Naive B cell (primary cell): ENCODE data around the gene TSFM. TPM values are rescaled to one million over a fixed set of nuclear protein-coding genes. Genes with fewer than 3 reads are reported as not detected.

Experiments used
- ATAC-seq, 2 donors: fragments of 150-1000 bp; cut with Tn5 transposase; 2 replicates each; pipeline ENCODE4 v1.10.0; 2021; ENCODE audit warnings: low read depth in 2 of 2, mild to moderate bottlenecking in 2 of 2, moderate library complexity in 2 of 2
- DNase-seq: peaks from one replicate; pipeline ENCODE4 v3.0.0; 2022
- H3K27ac Mint-ChIP-seq, 6 donors: one replicate each; pipeline ENCODE4 v1.8.0; 2020 to 2022; ENCODE audit warnings: mild to moderate bottlenecking in 6 of 6, mixed read lengths in 6 of 6, moderate library complexity in 5 of 6, inconsistent platforms in 2 of 6
- H3K27me3 Mint-ChIP-seq, 3 donors: one replicate each; pipeline ENCODE4 v1.8.0; 2021 to 2022; ENCODE audit warnings: mixed read lengths in 3 of 3, mild to moderate bottlenecking in 1 of 3
- H3K36me3 Mint-ChIP-seq, 2 donors: one replicate each; pipeline ENCODE4 v1.8.0; 2020 to 2022; ENCODE audit warnings: mixed read lengths in 2 of 2, inconsistent platforms in 1 of 2, mild to moderate bottlenecking in 1 of 2
- H3K4me1 Mint-ChIP-seq, 3 donors: one replicate each; pipeline ENCODE4 v1.8.0; 2020 to 2022; ENCODE audit warnings: mixed read lengths in 3 of 3, inconsistent platforms in 1 of 3, mild to moderate bottlenecking in 1 of 3, moderate library complexity in 1 of 3
- H3K4me3 Mint-ChIP-seq, 8 donors: one replicate each; pipeline ENCODE4 v1.8.0; 2020 to 2022; ENCODE audit warnings: mild to moderate bottlenecking in 8 of 8, mixed read lengths in 8 of 8, moderate library complexity in 8 of 8, inconsistent platforms in 2 of 8
- H3K9me3 Mint-ChIP-seq, 7 donors: one replicate each; pipeline ENCODE4 v1.8.0; 2020 to 2022; ENCODE audit warnings: mixed read lengths in 7 of 7, mild to moderate bottlenecking in 5 of 7, inconsistent platforms in 2 of 7, moderate library complexity in 1 of 7
- polyA plus RNA-seq, 6 donors: library from polyadenylated mRNA; unstranded; fragments of 300-500 nt; fragmentation: Illumina TruSeq; gene quantifications; one replicate each; pipeline ENCODE4 v1.2.3, GENCODE V29; 2021; ENCODE audit warnings: low read depth in 6 of 6

The TSFM gene
- 10 to 100 TPM; 19.3 to 32.4 (median 27.7) TPM for polyA plus RNA-seq

DNA sequence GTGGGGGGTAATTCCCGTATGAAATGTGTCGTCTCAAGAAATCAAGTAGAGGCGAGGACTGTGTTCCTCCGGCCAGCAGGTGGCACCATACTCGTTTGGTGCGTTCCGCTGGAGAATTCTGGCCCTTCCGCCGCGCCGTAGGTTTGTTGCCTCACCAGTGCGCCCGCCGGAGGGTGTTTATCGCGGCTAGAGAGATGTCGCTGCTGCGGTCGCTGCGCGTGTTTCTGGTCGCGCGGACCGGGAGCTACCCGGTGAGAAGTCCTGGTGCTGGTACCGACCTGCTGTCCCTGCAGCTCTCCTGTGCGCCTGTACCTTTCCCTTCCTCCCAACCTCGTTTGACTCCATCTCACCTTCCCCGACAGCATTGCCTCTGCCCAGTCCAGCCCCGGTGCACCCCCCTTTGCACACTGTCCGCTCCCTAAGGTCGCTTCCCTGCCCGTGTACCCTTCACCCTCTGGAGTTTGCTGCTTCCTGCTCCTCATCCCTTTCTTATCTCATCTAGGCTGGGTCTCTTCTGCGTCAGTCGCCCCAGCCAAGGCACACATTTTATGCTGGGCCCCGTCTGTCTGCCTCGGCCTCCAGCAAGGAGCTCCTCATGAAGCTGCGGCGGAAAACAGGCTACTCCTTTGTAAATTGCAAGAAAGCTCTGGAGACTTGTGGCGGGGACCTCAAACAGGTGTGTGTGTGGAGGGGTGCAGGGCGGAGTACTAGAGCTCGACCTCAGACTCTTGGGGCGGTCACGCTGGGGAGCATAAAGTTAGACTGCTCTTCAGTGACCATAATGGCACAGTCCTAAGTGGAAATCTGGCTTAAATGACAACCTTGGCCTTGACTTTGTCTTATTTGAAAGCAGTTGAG is at the start of gene TSFM:
Gene TSFM, plus strand, starts transcription at position 180 of the 858 bp plus-strand sequence. Its CDS starts 15 bp downstream, at position 195.
- peak; percentile 93 for DNase-seq
- ATAC-seq, result peak; percentile 87 to 95
- Mint-ChIP-seq H3K27me3 (no peaks in the 10 kb centered on the region), H3K9me3 (no peaks in the 10 kb centered on the region), H3K4me1 (peaks cover 16 to 32% (median 21%) of the 10 kb centered on the region in 3 donors), H3K27ac (peak within 1 kb of the TSS; percentile 96 to 99 (median 96)), H3K36me3 (no peaks in the 10 kb centered on the region), H3K4me3 (peak within 1 kb of the TSS; percentile 92 to 100 (median 100))

DNA sequence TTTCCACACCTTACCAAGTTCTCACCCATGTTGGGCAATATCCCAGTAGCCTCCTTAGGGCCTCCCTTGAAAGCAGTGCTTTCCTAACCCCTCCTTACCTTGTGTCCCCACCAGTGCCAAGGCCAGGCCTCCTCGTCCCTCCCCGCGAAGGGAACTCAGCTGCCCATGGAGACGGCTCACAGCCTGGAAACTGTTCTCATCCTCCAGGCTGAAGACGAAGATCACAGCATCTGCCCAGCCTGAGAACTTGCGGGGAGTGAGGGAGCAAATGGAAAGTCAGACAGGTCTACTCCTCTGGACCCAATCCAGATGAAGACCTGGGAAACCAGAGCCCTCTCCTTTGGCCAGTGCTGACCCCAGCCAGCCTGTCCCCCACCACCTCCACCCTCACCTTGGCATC is 48.7 kb upstream of the TSFM start:
- DNase-seq (no peak), ATAC-seq (no peak)
- no peaks in the 10 kb centered on the region for H3K27me3 Mint-ChIP-seq
- H3K27ac Mint-ChIP-seq, result no peak overlapping the region
- peaks cover 8 to 14% (median 9%) of the 10 kb centered on the region in 3 donors for H3K4me1 Mint-ChIP-seq
- H3K4me3 Mint-ChIP-seq, result no peak overlapping the region
- H3K9me3 Mint-ChIP-seq, result no peaks in the 10 kb centered on the region
- H3K36me3 Mint-ChIP-seq, result peaks cover 23 to 41% of the 10 kb centered on the region in 2 donors

- DNase-seq (no peak), ATAC-seq (no peak)
- H3K27ac Mint-ChIP-seq, result peak overlapping the region in 1 of 6 donors; percentile 70
- peaks cover 23 to 41% of the 10 kb centered on the region in 2 donors for H3K36me3 Mint-ChIP-seq
- peak overlapping the region in 1 of 8 donors; percentile 22 for H3K4me3 Mint-ChIP-seq
- peaks cover 15 to 20% (median 15%) of the 10 kb centered on the region in 3 donors for H3K4me1 Mint-ChIP-seq
- no peaks in the 10 kb centered on the region for H3K9me3 Mint-ChIP-seq
- no peaks in the 10 kb centered on the region for H3K27me3 Mint-ChIP-seq
Measured at GRCh38 chr12:57734591-57734990, 48.0 kb upstream of the TSFM start.

DNA sequence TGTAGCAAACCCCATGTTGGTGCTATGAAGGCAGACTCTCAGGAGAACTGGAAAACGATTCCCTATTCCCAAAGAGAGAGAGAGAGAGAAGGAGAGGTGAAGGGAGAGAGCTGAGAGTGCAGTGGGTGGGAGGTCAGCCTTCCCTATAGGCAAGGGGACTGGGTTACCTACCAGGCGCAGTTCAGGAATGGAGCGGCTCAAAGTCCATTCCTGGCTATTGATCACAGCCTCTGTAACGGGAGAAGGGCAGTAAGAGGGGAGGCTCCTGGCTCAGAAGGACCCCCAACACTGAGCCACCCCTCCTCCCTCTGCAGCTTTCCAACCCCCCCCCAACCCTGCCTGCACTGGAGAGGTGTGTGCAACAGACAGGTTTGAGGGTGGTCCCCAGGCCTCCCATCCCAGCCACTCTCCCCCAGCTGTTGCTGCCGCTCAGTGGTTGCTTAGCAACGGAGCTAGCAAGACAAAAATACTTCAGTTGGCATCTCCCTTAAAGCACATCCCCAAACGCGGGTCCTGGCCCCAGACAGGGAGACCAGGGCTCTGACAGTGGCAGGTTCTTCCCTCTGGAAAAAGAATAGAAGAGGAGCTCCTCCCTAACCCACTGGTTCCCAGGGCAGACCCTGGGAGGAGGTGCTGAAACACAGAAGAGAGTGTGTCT is 47.3 kb upstream of the TSFM start:
- Mint-ChIP-seq H3K27me3 (no peaks in the 10 kb centered on the region), H3K4me3 (peak overlapping the region in 2 of 8 donors; percentile 22 to 70), H3K36me3 (peaks cover 23 to 41% of the 10 kb centered on the region in 2 donors), H3K27ac (peak overlapping the region in 1 of 6 donors; percentile 70), H3K9me3 (no peaks in the 10 kb centered on the region), H3K4me1 (peaks cover 17 to 21% (median 20%) of the 10 kb centered on the region in 3 donors)
- ATAC-seq (no peak), DNase-seq (no peak)

GRCh38 chr12:57735952-57736740 is 46.4 kb upstream of the TSFM start:
- Mint-ChIP-seq H3K4me3 (peak overlapping the region in 2 of 8 donors; percentile 35 to 62), H3K9me3 (no peaks in the 10 kb centered on the region), H3K4me1 (peaks cover 25 to 29% (median 28%) of the 10 kb centered on the region in 3 donors), H3K36me3 (peaks cover 22 to 33% of the 10 kb centered on the region in 2 donors), H3K27ac (peak overlapping the region in 1 of 6 donors; percentile 70), H3K27me3 (no peaks in the 10 kb centered on the region)
- no peak for ATAC-seq
- no peak for DNase-seq

DNA sequence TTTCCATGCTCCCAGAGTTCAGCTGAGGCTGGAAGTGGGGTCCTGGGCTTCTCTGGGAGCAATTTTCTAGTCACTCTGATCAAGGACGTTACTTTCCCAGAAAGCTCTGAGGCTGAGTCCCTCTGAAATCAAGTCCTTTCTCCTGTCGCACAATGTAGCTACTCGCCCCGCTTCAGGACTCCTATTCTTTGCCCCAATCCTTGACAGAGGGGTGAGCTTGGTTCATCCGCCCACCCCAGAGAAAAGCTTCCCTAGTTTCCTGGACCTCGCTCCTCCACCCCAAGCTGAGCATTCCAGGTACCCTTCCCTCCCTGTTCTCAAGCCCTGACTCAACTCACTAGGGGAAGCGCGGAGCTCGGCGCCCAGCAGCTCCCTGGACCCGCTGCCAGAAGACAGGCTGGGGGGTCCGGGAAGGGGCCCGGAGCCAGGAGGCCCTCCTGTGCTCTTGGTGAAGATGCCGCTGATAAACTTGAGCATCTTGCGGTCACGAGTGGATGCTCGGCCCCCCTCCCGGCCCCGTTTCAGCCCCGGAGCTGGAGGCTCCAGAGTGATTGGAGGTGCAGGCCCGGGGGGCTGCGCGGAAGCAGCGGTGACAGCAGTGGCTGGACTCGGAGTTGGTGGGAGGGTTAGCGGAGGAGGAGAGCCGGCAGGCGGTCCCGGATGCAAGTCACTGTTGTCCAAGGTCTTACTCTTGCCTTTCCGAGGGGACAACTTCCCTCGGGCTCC is 45.7 kb upstream of the TSFM start:
- peak overlapping the region in 2 of 6 donors; percentile 39 to 70 for H3K27ac Mint-ChIP-seq
- DNase-seq (no peak), ATAC-seq (no peak)
- peaks cover 33 to 36% (median 36%) of the 10 kb centered on the region in 3 donors for H3K4me1 Mint-ChIP-seq
- H3K9me3 Mint-ChIP-seq, result no peaks in the 10 kb centered on the region
- no peaks in the 10 kb centered on the region for H3K27me3 Mint-ChIP-seq
- peak overlapping the region in 1 of 8 donors; percentile 62 for H3K4me3 Mint-ChIP-seq
- H3K36me3 Mint-ChIP-seq, result peaks cover 15 to 26% of the 10 kb centered on the region in 2 donors

GRCh38 chr12:57737467-57738460 is 44.8 kb upstream of the TSFM start:
- no peaks in the 10 kb centered on the region for H3K27me3 Mint-ChIP-seq
- H3K4me3 Mint-ChIP-seq, result no peak overlapping the region
- H3K4me1 Mint-ChIP-seq, result peaks cover 39 to 44% (median 42%) of the 10 kb centered on the region in 3 donors
- H3K9me3 Mint-ChIP-seq, result no peaks in the 10 kb centered on the region
- no peak for DNase-seq
- no peak for ATAC-seq
- H3K36me3 Mint-ChIP-seq, result peaks cover 13 to 18% of the 10 kb centered on the region in 2 donors
- H3K27ac Mint-ChIP-seq, result no peak overlapping the region

DNA sequence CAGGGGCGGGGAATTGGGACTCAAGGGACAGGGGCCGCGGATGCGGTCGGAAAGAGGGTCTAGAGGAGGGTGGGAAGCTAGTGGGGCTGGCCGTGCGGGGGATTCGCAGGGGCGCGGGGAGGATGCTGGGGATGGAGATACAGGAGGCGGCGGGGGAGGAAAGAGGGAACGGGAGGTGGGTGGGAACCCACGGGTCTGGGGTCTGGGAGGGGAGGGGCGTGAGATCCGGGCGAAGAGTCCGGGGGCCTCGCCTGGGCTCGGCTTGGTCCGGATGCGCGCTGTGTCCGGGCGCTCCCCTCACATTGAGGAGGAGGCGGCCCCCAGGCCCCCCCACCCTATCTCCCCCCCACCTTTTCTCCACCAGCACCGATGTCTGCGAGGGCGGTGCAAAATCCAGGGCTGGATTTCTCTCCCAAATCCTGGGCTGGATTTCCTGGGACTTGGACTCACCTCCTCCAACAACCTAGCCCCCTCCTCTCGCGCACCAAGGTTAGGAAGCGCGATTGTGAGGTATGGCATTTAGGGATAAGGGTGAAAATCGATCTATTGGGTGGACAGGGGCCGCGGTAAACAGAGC is 43.8 kb upstream of the TSFM start, which contains the start of gene AGAP2:
Gene AGAP2, minus strand, starts transcription at position 82 of the 577 bp plus-strand sequence. CDS start 496 bp downstream, outside the sequence.
- ATAC-seq (no peak), DNase-seq (no peak)
- peak within 1 kb of the TSS in 5 of 8 donors; percentile 41 to 70 (median 55) for H3K4me3 Mint-ChIP-seq
- no peaks in the 10 kb centered on the region for H3K27me3 Mint-ChIP-seq
- H3K9me3 Mint-ChIP-seq, result no peaks in the 10 kb centered on the region
- peak within 1 kb of the TSS in 4 of 6 donors; percentile 29 to 88 (median 63) for H3K27ac Mint-ChIP-seq
- H3K36me3 Mint-ChIP-seq, result peaks cover 8 to 13% of the 10 kb centered on the region in 2 donors
- peaks cover 39 to 46% (median 44%) of the 10 kb centered on the region in 3 donors for H3K4me1 Mint-ChIP-seq

DNA sequence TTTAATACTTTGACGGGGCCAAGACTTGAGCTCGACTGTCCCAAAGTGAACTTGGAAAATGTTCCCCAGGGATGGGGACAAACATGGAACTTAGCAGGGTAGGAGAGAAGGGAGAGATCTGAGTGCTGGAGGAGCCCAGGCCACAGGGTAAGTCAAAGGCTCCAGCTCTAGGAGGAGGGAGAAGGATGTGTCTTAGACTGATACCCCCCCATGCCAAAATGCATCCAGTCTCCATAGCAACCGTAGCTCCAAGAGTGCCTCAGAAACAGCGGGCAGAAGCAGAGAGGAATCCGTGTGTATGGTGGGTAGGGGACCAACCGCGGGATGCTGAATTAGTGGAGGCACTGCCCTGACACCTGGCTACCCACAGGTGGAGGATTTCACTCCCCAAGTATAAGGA is 43.2 kb upstream of the TSFM start:
- Mint-ChIP-seq H3K4me1 (peaks cover 44 to 51% (median 49%) of the 10 kb centered on the region in 3 donors), H3K27me3 (no peaks in the 10 kb centered on the region)
- ATAC-seq, result no peak

DNA sequence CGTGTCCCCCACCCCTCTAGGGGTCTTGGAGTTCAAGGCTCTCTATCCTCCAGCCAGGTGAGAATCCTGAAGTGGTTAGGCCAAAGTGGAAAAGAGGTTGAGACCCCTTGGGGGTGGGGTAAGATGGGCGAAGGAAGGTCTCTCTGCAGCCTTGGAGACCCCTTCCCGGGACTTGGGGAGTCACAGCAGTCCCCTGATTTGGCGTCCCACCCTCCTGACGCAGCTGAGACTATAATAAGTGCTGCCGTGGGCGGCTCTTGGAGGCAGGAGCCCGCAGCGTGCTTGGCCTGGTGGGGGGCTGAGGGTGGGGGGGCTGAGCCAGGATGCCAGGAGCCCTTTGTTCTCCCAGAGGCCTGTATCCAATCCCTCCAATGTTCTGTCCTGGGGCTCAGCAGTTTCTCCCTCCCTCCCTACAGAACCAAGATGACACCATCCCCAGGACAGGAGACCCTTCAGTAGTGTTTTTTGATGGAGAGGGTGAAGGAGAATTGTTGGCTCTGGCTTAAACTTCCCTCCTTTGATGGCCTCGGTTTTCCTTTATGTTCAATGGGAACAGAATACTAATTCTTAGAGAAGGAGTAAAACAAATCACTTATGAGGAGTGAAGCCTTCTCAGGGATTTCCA is 42.6 kb upstream of the TSFM start:
- Mint-ChIP-seq H3K27ac (peak overlapping the region in 4 of 6 donors; percentile 65 to 97 (median 90)), H3K27me3 (no peaks in the 10 kb centered on the region), H3K4me3 (peak overlapping the region in 4 of 8 donors; percentile 22 to 95 (median 84)), H3K36me3 (peaks cover under 1% of the 10 kb centered on the region in 2 donors), H3K4me1 (peaks cover 49 to 53% (median 51%) of the 10 kb centered on the region in 3 donors), H3K9me3 (no peaks in the 10 kb centered on the region)
- ATAC-seq (no peak), DNase-seq (no peak)

More for the DNA sequence above, 43.2 kb upstream of the TSFM start:
- Mint-ChIP-seq H3K9me3 (no peaks in the 10 kb centered on the region), H3K4me3 (peak overlapping the region in 4 of 8 donors; percentile 41 to 70 (median 58)), H3K27ac (peak overlapping the region in 4 of 6 donors; percentile 29 to 88 (median 63)), H3K36me3 (peaks cover 7% of the 10 kb centered on the region in 2 donors)
- no peak for DNase-seq
